CD4-positive, alpha-beta T cell treated with Interleukin-21 for 1 hour (primary cell): ENCODE measurements around the gene MSX2.

ENCODE experiments used
- DNase-seq: peaks from one replicate; pipeline ENCODE4 v3.0.0-alpha.2; 2020

The MSX2 gene

DNA sequence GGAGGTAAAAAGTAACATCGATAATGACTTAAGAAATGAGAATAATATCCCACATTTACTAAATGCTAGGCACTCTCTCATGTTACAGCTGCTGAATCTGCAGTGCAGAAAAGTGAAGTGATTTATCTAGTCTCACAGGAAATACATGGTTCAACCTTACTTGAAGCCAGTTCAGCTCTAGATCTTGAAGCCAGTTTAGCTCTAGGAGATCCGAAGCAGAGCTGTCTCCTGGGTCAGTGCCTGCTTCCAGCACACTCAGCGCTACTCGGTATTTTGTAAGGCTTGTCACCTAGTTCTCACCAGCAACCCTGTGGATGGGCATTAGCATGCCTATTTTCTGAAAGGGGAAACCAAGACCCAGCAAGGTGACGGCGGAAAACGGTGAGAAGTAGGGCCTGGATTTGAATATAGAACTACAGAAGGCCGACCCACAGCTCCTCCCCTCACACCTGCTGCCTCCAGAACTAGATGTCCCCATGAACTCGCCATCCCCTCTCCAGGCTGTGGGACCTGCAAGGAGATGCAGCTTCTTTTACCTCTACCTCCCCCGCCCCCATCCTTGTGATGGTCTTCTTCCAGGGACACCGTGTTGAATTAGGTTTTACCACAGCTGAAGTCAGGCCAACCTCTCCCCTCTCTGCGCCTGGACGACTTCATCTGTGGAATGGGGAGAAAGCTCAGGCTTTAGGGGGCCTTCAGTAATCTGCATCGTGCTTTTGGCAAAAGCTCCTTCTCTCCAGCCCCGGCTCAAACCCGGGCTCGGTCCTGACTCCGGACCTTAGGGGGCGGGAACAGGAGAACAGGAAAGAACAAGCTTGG is 4.4 kb upstream of the MSX2 start:
- DNase-seq, result no peak

DNA sequence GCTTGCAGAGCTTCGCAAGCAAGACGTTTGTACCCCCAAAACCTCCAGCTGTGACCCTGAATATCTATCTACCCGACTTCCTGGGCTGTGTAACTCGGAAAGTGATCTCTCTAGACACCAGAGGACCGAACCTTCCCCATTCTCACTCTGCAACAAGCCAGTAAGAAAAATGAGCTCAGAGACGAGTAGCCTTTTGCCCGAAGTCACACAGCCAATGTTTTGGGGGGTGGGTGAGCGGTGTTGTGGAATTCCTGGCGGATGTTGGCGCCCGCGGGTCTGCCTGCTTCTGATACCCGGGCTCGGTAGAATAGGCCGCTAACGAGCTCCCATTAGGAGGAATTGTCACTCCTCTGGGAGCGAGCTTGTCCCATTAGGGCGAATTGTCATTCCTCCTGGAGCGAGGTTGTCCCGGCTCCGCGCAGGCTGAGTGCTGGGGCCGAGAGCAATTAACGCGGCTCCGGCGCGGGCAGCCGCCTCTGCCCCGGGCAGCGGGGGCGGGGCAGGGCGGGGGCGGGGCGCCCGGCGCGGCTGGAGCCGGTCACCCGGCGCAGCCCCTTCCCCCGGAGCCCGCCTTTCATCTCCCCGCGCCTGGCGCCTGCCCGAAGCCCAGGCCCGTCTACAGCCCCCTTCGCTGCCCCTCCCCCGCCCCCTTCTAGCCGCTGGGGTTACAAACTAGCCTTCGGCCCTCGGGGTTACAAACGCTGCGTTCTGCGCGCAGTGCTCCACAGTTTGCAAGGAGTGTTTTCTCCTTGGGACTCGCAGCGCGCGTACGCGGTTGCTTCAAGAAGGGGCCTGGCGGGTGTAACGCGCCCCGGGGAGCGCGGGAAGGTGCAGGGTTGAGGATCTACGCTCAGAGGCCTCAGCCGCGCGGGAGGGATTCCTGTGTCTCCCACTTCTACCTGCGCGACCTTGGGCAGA is 3.5 kb upstream of the MSX2 start:
- no peak for DNase-seq

DNA sequence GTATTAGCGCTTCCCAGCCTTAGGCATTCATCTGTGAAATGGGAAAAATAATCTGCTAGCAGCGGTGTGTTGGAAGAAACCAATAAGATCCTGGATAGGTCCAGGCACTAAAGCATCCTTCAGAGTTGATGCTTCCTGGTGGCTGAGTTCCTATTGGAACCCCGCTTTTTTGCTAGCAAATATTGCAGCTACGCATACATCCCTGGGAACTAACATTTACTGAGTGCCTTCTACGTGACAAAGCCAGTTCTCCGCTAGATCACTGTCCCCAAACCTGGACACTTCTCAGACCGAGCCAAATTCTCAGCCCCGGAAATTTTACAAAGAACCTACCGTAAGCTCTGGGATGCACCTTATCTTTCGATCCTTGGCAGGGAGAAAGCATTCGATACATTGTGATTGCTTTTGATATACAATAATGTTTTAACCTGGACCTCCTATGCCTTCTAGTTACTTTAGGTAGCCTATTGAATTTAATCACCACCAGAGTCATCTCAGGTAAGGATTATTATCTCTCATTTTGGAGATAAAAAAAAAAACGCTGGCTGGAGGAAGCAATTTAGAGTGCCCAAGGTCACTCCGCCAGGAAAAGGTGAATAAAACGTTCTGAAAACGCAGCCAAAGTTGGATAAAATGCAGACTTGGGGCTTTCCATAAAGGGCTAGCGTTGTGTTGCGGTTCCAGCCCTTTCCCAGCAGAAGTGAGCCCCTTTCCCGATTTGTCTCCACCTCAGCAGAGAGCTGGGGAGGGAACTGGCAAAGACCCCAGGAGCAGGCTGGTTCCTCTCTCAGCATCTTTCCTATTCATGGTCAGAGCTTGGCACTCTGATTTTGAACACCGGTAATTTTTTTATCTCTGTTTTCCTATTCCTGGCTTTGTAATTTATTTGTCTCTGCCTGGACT is 2.6 kb upstream of the MSX2 start:
- no peak for DNase-seq

DNA sequence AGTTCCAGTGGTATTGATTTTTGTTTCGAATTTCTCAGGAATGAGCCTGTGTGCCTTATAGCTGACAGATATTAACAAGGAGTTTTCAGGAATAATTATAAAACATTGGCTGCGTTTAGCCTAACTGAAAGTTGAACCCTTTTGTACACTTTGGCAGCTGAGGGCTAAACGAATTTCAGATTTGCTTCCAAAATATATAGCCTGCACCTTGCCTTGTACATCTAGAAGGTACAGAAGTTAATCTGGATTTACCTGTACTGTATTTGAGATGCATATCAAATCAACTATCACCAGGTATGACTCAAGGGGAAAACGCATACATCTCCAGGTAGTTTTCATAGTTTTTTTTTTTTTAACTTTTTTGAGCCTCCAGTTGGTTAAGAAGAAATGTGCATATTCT is 1.9 kb upstream of the MSX2 start:
- no peak for DNase-seq

DNA sequence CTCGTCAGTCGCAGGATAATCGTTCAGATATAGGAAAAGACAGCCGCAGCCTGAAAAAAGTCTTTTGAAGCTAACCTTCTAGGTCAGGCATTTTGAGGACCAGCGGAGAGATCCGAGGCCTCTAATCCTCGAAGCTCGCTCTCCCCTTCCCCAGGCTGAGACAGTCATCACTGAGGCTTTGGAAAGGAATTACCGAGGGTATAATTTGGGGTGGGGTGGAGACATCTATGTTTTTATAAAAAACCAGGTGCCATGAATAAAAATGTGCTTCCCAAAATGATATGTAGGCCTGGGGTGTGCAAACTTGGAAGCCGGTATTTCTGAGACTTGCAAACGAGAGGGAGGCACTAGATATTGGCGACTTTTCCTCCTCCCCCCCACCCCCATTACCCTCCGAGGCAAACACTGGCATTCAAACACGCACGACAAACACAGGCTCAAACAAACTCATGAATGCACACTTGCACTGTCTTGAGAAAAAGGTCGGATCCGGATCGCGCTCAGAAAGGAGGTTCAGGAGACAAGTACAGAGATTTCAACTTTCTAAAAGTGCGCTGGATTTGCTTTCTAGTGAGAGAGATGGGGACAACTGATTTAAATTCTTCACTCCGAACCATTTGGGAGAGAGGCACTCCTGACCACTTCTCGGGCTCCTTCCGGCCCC is 935 bp upstream of the MSX2 start:
- DNase-seq, result no peak

DNA sequence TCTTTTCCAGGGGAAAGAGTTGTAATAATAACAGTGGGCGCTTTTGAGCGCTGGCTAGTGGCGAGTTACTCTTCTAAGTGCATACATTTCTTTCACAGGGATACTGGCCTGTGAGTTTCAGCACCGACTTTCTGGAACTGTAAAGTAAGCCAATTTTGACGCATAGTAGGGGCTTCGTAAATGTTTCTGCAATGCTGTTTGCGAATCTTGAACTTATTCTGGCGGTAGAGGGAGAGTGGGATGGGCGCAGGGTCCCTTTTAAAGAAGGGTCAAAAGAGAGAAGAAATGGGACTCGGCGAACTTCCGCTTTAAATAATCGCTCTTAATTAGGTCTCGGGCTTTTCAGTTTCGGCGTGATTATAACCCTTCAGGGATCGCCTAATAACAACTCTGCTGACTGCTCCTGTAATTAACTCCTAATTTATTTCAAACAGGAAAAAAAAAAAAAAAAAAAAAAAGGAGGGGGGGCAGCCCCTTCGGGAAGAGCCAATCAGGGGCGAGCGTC is 351 bp upstream of the MSX2 start:
- no peak for DNase-seq

DNA sequence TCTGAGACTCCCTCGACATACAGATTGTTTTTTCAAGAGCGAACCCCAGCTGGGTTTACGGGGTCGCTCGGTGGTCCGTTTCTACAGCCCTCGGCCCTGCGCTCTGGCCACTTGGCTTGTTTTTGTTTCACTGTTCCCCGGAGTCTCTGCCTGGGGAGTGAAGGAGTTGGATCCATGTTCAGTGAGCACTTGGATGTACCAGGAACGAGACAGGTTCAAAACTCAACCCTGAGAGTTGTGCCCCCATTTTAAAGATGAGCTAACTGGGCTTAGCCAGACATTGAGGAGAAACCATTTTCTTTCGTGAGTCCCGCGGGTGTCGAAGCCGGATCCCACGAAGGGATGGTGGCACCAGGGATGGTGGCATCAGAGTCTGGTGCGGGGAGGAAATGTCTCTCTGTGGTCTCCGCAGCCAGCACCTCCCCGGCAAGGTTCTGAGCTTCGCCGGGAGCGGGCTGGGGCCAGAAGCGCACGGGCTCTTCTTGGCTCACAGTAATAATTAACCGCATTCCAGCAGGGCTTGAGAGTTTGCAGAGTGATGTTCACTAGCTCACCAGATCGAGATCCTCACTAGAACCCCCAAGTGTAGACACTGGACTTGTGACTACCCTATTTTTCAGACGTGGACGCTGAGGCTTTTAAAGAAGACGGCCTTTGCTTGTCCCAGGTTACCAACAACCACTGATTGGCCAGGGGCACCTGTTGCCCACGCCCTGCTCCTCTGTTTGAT is 1.0 kb downstream of the MSX2 start:
- DNase-seq, result no peak

GRCh38 chr5:174725991-174726601 is 1.7 kb downstream of the MSX2 start:
- DNase-seq, result no peak

DNA sequence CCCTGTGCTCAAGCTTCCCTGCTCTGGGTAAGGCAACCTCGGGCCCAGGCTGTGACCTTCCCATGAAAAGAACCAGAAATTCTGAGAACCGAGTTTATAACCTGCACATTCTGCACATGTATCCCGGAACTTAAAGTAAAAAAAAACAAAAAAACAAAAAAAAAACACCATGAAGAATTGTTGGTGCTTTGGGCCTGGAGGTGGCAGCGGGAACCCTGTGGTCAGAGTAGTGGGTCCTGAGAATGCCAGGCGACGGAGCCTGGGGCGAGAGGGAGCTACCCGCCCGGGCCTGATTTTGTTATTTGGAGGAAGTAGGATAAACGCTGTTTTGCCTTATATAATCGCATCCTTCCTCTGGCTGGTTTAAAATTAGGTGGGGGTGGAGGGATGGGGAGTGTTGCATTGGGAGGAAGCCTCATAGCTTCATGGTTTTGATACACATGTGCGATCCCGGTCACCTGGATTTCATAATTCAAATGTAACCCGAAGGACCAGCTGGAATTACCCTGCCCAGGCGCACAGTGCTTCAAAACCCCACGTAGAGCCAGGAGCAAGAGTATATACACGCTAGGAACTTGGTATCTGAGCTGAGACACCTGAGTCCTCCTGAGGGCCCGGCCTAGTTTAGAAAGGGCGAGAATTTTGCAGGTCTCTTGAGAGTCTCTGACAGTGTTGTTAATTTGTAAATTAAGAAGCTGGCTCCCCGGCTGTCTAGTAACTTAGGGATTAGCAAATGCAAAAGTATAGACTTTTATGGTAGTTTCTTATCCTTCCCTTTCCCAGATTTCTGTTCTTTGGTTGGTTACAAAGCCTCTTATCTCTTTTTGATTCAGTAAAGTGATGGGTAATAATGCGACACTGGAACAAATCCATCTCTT is 2.8 kb downstream of the MSX2 start:
- DNase-seq, result no peak

- DNase-seq, result no peak
Measured at GRCh38 chr5:174727794-174728680, 3.7 kb downstream of the MSX2 start.

DNA sequence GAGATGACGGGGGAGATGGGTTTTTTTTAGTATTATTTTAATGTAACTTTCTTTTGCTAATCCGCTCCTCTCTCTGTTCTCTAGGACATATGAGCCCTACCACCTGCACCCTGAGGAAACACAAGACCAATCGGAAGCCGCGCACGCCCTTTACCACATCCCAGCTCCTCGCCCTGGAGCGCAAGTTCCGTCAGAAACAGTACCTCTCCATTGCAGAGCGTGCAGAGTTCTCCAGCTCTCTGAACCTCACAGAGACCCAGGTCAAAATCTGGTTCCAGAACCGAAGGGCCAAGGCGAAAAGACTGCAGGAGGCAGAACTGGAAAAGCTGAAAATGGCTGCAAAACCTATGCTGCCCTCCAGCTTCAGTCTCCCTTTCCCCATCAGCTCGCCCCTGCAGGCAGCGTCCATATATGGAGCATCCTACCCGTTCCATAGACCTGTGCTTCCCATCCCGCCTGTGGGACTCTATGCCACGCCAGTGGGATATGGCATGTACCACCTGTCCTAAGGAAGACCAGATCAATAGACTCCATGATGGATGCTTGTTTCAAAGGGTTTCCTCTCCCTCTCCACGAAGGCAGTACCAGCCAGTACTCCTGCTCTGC is 4.8 kb downstream of the MSX2 start:
- no peak for DNase-seq

- DNase-seq, result no peak
Measured at GRCh38 chr5:174731214-174732035, 7.0 kb downstream of the MSX2 start.

GRCh38 chr5:174732036-174733020 is 7.9 kb downstream of the MSX2 start:
- DNase-seq, result no peak

DNA sequence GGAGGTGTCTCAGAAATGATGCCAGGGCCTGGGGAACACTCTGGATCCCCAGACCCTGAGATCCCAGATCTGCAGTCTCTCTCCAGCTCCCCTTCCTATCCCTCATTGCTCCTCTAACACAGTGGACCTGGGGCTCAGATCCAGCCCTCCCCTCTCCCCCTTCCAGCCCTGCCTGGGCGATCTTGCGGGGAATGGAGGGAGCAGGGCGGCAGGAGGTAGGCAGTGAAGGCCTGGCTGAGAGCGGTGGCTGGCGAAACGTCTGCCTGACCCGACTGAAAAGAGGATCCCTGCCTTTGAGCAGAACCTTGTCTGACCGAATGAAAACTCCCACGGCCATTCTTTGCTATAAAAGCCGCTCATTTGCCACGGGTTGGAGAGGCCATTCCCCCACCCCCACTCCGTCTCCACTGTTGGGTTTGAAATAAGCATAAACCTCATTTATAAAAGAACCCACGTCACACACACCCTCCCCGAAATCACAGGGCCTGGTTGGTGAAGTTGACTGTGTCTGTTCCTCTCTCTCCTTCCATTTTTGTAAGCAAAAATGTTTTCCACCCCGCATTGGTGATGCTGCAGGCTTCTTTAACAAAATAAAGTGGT is 8.8 kb downstream of the MSX2 start:
- DNase-seq, result no peak

- no peak for DNase-seq
Measured at GRCh38 chr5:174733836-174734235, 9.5 kb downstream of the MSX2 start.
